SK-MEL-5 (cell line): ENCODE results near the gene SLC35F4. TPM values are rescaled to one million over a fixed set of nuclear protein-coding genes. Genes with fewer than 3 reads are reported as not detected.
"Not testable (repeated sequence)": the region's sequence is repeated elsewhere in the genome, so short reads cannot be mapped to it uniquely, and the experiment has no call there.

Experiments used
- DNase-seq: peaks from one replicate; pipeline ENCODE4 v3.0.0-alpha.2; 2016; ENCODE audit warnings: low read depth, low spot score
- in situ Hi-C: cut with HindIII; loops from 2 replicates; pipeline ENCODE4 v1.10.0; 2016; ENCODE audit warnings: low sequenced_read_pairs, high pct_unique_total_duplicates, low pct_unique_long_range_greater_than_20kb
- total RNA-seq: library from RNA; depleted of rRNA; stranded (reverse); fragments of >200 nt; shearing (Covaris generic); gene quantifications from 2 replicates; pipeline ENCODE4 v1.2.3, GENCODE V29; 2014

Gene SLC35F4
- total RNA-seq, 1 experiment from 2014 or later: not detected

- in situ Hi-C loops: no loop called here
- DNase-seq: no peak
These were observed 2.4 kb downstream of the SLC35F4 start for GRCh38 chr14:57863471-57863870.

GRCh38 chr14:57855666-57856065 is 10.2 kb downstream of the SLC35F4 start:
- in situ Hi-C loops, DNase-seq: not testable (repeated sequence)

GRCh38 chr14:57854571-57854970 is 11.3 kb downstream of the SLC35F4 start:
- in situ Hi-C loops: no loop called here
- no peak for DNase-seq

GRCh38 chr14:57851354-57851753 is 14.5 kb downstream of the SLC35F4 start:
- in situ Hi-C loops: no loop called here
- DNase-seq: no peak

GRCh38 chr14:57848786-57849185 is 17.1 kb downstream of the SLC35F4 start:
- in situ Hi-C loops: no loop called here
- DNase-seq: no peak

GRCh38 chr14:57848353-57848752 is 17.5 kb downstream of the SLC35F4 start:
- in situ Hi-C loops: no loop called here

GRCh38 chr14:57847706-57848105 is 18.2 kb downstream of the SLC35F4 start:
- in situ Hi-C loops: no loop called here
- DNase-seq: no peak

More at GRCh38 chr14:57848353-57848752, 17.5 kb downstream of the SLC35F4 start:
- DNase-seq: no peak

GRCh38 chr14:57847096-57847495 is 18.8 kb downstream of the SLC35F4 start:
- in situ Hi-C loops: no loop called here

GRCh38 chr14:57846596-57846995 is 19.3 kb downstream of the SLC35F4 start:
- no peak for DNase-seq
- in situ Hi-C loops: no loop called here

More at GRCh38 chr14:57847096-57847495, 18.8 kb downstream of the SLC35F4 start:
- DNase-seq: no peak

GRCh38 chr14:57845802-57846531 is 19.9 kb downstream of the SLC35F4 start:
- in situ Hi-C loops: no loop called here
- DNase-seq: no peak

GRCh38 chr14:57845316-57845715 is 20.6 kb downstream of the SLC35F4 start:
- no peak for DNase-seq
- in situ Hi-C loops: no loop called here

- DNase-seq: peak; percentile 2
- in situ Hi-C loops: no loop called here
These were observed 28.6 kb downstream of the SLC35F4 start for GRCh38 chr14:57837267-57837666.

- DNase-seq: no peak
- in situ Hi-C loops: no loop called here
These were observed 30.1 kb downstream of the SLC35F4 start for GRCh38 chr14:57835766-57836165.

- in situ Hi-C loops: no loop called here
- DNase-seq: no peak
These were observed 30.9 kb downstream of the SLC35F4 start for GRCh38 chr14:57834961-57835360.

GRCh38 chr14:57834001-57834598 is 31.8 kb downstream of the SLC35F4 start:
- no peak for DNase-seq
- in situ Hi-C loops: no loop called here

GRCh38 chr14:57833323-57833722 is 32.6 kb downstream of the SLC35F4 start:
- DNase-seq: no peak
- in situ Hi-C loops: no loop called here

- in situ Hi-C loops: no loop called here
- DNase-seq: peak; percentile 46
These were observed 33.9 kb downstream of the SLC35F4 start for GRCh38 chr14:57831981-57832380.

GRCh38 chr14:57828713-57829112 is 37.2 kb downstream of the SLC35F4 start:
- in situ Hi-C loops: no loop called here
- no peak for DNase-seq

- in situ Hi-C loops: no loop called here
These were observed 42.8 kb downstream of the SLC35F4 start for GRCh38 chr14:57823015-57823660.

More at GRCh38 chr14:57823015-57823660, 42.8 kb downstream of the SLC35F4 start:
- no peak for DNase-seq
